Urinary bladder (tissue), 4 donors: Measurements from ENCODE around the gene NCDN. TPM values are rescaled to one million over a fixed set of nuclear protein-coding genes. Genes with fewer than 3 reads are reported as not detected.
A peak's percentile ranks its signal among the peaks of the same experiment; 100 is the strongest.

Experiments used
- DNase-seq: peaks from one replicate; pipeline ENCODE4 v3.0.0-alpha.2; 2015; ENCODE audit errors: extremely low spot score
- H3K27ac ChIP-seq: one replicate; pipeline ENCODE4 v1.5.1; 2013; ENCODE audit warnings: low read depth, mild to moderate bottlenecking, moderate library complexity
- H3K36me3 ChIP-seq: one replicate; pipeline ENCODE4 v1.6.1; 2013; ENCODE audit warnings: mild to moderate bottlenecking, moderate library complexity; ENCODE audit not compliant: insufficient read depth
- H3K4me1 ChIP-seq: one replicate; pipeline ENCODE4 v1.6.1; 2013; ENCODE audit warnings: mild to moderate bottlenecking, moderate library complexity; ENCODE audit not compliant: insufficient read depth
- H3K4me3 ChIP-seq: one replicate; pipeline ENCODE4 v1.5.1; 2013; ENCODE audit warnings: low read depth, low read length
- WGBS: extraction: QIAGEN DNeasy Blood & Tissue Kit; methylation state at CpG from one replicate; pipeline ENCODE4 v1.1.7; 2013; 5-methylcytosine and 5-hydroxymethylcytosine counted together
- polyA plus RNA-seq: library from polyadenylated mRNA; stranded (reverse); fragments of 200-250 nt; gene quantifications from one replicate; pipeline ENCODE4 v1.2.3, GENCODE V29; 2013
- total RNA-seq: library from RNA; depleted of rRNA; stranded (reverse); fragments of >200 nt; gene quantifications from one replicate; pipeline ENCODE4 v1.2.3, GENCODE V29; 2014
- donor health status: healthy with polysubstance abuse.
- donor health status: healthy.

The NCDN gene, protein sequence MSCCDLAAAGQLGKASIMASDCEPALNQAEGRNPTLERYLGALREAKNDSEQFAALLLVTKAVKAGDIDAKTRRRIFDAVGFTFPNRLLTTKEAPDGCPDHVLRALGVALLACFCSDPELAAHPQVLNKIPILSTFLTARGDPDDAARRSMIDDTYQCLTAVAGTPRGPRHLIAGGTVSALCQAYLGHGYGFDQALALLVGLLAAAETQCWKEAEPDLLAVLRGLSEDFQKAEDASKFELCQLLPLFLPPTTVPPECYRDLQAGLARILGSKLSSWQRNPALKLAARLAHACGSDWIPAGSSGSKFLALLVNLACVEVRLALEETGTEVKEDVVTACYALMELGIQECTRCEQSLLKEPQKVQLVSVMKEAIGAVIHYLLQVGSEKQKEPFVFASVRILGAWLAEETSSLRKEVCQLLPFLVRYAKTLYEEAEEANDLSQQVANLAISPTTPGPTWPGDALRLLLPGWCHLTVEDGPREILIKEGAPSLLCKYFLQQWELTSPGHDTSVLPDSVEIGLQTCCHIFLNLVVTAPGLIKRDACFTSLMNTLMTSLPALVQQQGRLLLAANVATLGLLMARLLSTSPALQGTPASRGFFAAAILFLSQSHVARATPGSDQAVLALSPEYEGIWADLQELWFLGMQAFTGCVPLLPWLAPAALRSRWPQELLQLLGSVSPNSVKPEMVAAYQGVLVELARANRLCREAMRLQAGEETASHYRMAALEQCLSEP
- total RNA-seq (9.1 TPM), polyA plus RNA-seq (27.9 TPM)

DNA sequence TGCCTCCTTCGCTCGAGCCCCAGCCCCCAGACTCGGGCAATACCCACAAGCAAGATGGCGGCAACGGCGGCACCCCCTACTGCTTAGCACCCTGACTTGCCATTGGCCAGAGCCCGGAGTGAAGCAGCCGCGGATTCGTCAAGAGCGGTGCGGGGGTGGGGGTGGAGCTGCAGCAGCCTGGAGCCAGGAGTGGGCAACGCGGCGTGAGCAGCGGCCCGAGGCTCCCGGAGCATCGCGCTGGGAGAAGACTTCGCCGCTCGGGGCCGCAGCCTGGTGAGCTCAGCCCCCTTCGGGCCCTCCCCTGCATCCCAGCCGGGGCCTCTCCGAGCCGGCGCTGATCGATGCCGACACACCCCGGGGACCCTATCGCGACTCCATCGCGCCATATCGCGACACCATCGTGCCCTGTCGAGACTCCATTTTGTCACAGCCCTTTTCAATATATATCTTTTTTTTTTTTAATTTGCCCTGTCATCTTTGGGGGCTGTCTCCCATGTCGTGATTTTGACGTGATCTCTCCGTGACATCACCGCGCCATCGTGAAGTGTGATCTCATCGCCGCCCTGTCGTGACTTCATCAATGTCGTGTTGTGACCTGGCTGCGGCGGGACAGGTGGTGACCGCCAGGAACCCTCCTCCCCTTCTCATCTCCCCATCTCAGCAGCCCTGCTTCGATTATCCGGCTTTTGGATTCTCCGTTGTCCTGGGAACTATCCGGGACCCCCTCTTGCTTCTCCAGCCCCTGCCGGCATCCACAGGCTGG lies at the start of gene NCDN:
NCDN (plus strand) TSS at position 189 of the 763 bp plus-strand sequence; CDS start at position 581, 392 bp downstream.
- peak; percentile 95 for DNase-seq
- WGBS: under 1% methylated on average over 58 of the region's 58 CpGs
- Histone ChIP-seq H3K27ac (peak within 1 kb of the TSS; percentile 89), H3K4me1 (no peaks in the 10 kb centered on the region), H3K4me3 (peak within 1 kb of the TSS; percentile 91), H3K36me3 (no peaks in the 10 kb centered on the region)

GRCh38 chr1:35507947-35508346 lies 49.7 kb upstream of the NCDN start:
- H3K4me3 ChIP-seq: no peak overlapping the region
- H3K36me3 ChIP-seq: no peaks in the 10 kb centered on the region
- DNase-seq: no peak
- H3K4me1 ChIP-seq: peaks cover 3% of the 10 kb centered on the region
- no peak overlapping the region for H3K27ac ChIP-seq

- no peak for DNase-seq
- no peaks in the 10 kb centered on the region for H3K36me3 ChIP-seq
- peaks cover 3% of the 10 kb centered on the region for H3K4me1 ChIP-seq
- H3K27ac ChIP-seq: no peak overlapping the region
- WGBS: 86% methylated on average over 3 of the region's 3 CpGs
- no peak overlapping the region for H3K4me3 ChIP-seq
These were observed 48.0 kb upstream of the NCDN start for GRCh38 chr1:35509558-35509957.

GRCh38 chr1:35511305-35511704 lies 46.3 kb upstream of the NCDN start:
- no peak for DNase-seq
- H3K27ac ChIP-seq: no peak overlapping the region
- H3K36me3 ChIP-seq: no peaks in the 10 kb centered on the region
- over 99% methylated on average over 2 of the region's 2 CpGs for WGBS
- peaks cover 3% of the 10 kb centered on the region for H3K4me1 ChIP-seq
- H3K4me3 ChIP-seq: no peak overlapping the region

GRCh38 chr1:35518183-35518582 lies 39.4 kb upstream of the NCDN start:
- WGBS: 98% methylated on average over 3 of the region's 3 CpGs
- H3K4me3 ChIP-seq: no peak overlapping the region
- no peak overlapping the region for H3K27ac ChIP-seq
- no peak for DNase-seq
- no peaks in the 10 kb centered on the region for H3K4me1 ChIP-seq
- H3K36me3 ChIP-seq: no peaks in the 10 kb centered on the region

- Histone ChIP-seq H3K36me3 (no peaks in the 10 kb centered on the region), H3K4me3 (no peak overlapping the region), H3K4me1 (no peaks in the 10 kb centered on the region), H3K27ac (no peak overlapping the region)
- 77% methylated on average over 2 of the region's 2 CpGs for WGBS
- no peak for DNase-seq
These were observed 38.2 kb upstream of the NCDN start for GRCh38 chr1:35519432-35519831.

DNA sequence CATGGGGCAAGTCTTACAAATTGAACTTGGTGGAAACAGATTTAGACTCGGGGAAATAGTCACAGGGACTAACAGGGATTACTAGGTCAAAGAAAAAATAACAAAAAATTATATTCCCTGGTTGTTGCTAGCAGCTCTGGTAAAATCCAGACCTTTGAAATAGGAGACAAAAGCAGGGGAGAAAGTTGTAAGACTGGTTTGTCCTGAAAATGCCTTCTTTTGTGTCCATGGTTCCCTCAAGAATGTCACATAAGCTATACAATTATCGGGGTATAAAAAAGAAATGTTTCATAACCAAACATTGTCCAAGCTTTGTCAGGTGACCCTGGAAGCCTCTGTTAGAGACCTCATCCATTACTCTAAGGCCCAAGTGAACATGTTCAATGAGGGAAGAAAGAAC lies 33.5 kb upstream of the NCDN start:
- H3K36me3 ChIP-seq: no peaks in the 10 kb centered on the region
- H3K27ac ChIP-seq: no peak overlapping the region
- no peak overlapping the region for H3K4me3 ChIP-seq
- no peaks in the 10 kb centered on the region for H3K4me1 ChIP-seq
- WGBS: 82% methylated on average over 2 of the region's 2 CpGs
- no peak for DNase-seq

- H3K36me3 ChIP-seq: no peaks in the 10 kb centered on the region
- no peak overlapping the region for H3K4me3 ChIP-seq
- H3K27ac ChIP-seq: no peak overlapping the region
- no peak for DNase-seq
- H3K4me1 ChIP-seq: no peaks in the 10 kb centered on the region
- 79% methylated on average over 5 of the region's 5 CpGs for WGBS
These were observed 27.4 kb upstream of the NCDN start for GRCh38 chr1:35530168-35530567.

- DNase-seq: no peak
- H3K27ac ChIP-seq: no peak overlapping the region
- no peak overlapping the region for H3K4me3 ChIP-seq
- no peaks in the 10 kb centered on the region for H3K4me1 ChIP-seq
- H3K36me3 ChIP-seq: no peaks in the 10 kb centered on the region
- WGBS: 96% methylated on average over 2 of the region's 2 CpGs
These were observed 26.7 kb upstream of the NCDN start for GRCh38 chr1:35530946-35531345.

GRCh38 chr1:35531368-35531767 lies 26.2 kb upstream of the NCDN start:
- WGBS: 83% methylated on average over 6 of the region's 6 CpGs

GRCh38 chr1:35532497-35533223 lies 24.9 kb upstream of the NCDN start:
- Histone ChIP-seq H3K4me1 (no peaks in the 10 kb centered on the region), H3K27ac (no peak overlapping the region), H3K36me3 (no peaks in the 10 kb centered on the region), H3K4me3 (no peak overlapping the region)
- 72% methylated on average over 1 of the region's 1 CpG for WGBS
- no peak for DNase-seq

More at GRCh38 chr1:35531368-35531767, 26.2 kb upstream of the NCDN start:
- no peak for DNase-seq
- no peak overlapping the region for H3K27ac ChIP-seq
- H3K4me1 ChIP-seq: no peaks in the 10 kb centered on the region
- no peaks in the 10 kb centered on the region for H3K36me3 ChIP-seq
- H3K4me3 ChIP-seq: no peak overlapping the region

DNA sequence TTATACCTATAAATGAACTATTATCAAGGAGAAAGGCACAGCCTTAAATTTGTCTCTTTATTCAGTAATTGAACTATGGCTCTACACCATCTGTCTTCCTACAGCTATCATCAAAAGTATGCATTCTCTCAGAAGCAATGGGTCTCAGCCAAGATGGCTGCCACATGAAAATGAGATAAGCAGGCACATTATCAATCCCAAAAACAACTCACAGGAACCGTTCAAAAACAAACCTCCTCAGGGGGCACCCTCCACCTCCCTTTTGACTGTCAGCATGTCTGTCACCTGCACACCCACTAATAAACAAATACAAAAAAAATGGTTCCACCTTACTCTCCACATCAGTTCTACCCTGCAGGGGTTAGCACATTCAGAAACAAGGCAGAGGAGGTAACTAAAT lies 24.0 kb upstream of the NCDN start:
- Histone ChIP-seq H3K4me3 (no peak overlapping the region), H3K4me1 (no peaks in the 10 kb centered on the region), H3K27ac (no peak overlapping the region), H3K36me3 (no peaks in the 10 kb centered on the region)
- WGBS: 26% methylated on average over 1 of the region's 1 CpG
- no peak for DNase-seq

- Histone ChIP-seq H3K4me3 (no peak overlapping the region), H3K36me3 (no peaks in the 10 kb centered on the region), H3K4me1 (peaks cover 2% of the 10 kb centered on the region), H3K27ac (no peak overlapping the region)
- no peak for DNase-seq
These were observed 22.4 kb upstream of the NCDN start for GRCh38 chr1:35535243-35535642.
